HepG2 (cell line): ENCODE data around the gene VEGFA. TPM values are rescaled to one million over a fixed set of nuclear protein-coding genes. Genes with fewer than 3 reads are reported as not detected.

Experiments used
- CBFB ChIP-seq: sonication (generic); formaldehyde crosslinking; IDR thresholded peaks from 2 replicates; pipeline ENCODE4 v1.4.0; 2020; ENCODE audit warnings: missing genetic modification reagents
- CENPT ChIP-seq: sonication (generic); formaldehyde crosslinking; IDR thresholded peaks from 2 replicates; pipeline ENCODE4 v1.8.0; 2022; ENCODE audit warnings: low read depth, mild to moderate bottlenecking, moderate library complexity, missing genetic modification reagents
- EEA1 ChIP-seq: sonication (generic); formaldehyde crosslinking; IDR thresholded peaks from 2 replicates; pipeline ENCODE4 v1.5.1; 2020; ENCODE audit warnings: mild to moderate bottlenecking, missing genetic modification reagents, borderline replicate concordance
- FOXA3 ChIP-seq: IDR thresholded peaks from 2 replicates; pipeline ENCODE4 v1.6.1; 2016; ENCODE audit warnings: missing genetic modification reagents, missing compliant biosample characterization
- HNF4G ChIP-seq, 2 experiments: sonication (generic) in 1 of 2; formaldehyde crosslinking in 1 of 2; IDR thresholded peaks; 2 replicates each; pipeline versions ENCODE4 v1.4.0 to v1.6.1; 2011 to 2020; ENCODE audit warnings: borderline replicate concordance in 2 of 2, low read depth in 2 of 2, mild to moderate bottlenecking in 2 of 2, low read length in 1 of 2, missing genetic modification reagents in 1 of 2, moderate library complexity in 1 of 2
- ZBTB40 ChIP-seq, 2 experiments: fragments of 450-650 bp in 1 of 2; sonication (generic) in 1 of 2; formaldehyde crosslinking in 1 of 2; IDR thresholded peaks; 2 replicates each; pipeline versions ENCODE4 v1.6.1 to v1.8.0; 2016 to 2022; ENCODE audit warnings: antibody characterized with exemption in 1 of 2, mild to moderate bottlenecking in 1 of 2, missing genetic modification reagents in 1 of 2
- ZFY ChIP-seq: sonication (generic); formaldehyde crosslinking; IDR thresholded peaks from 2 replicates; pipeline ENCODE4 v1.4.0; 2020; ENCODE audit warnings: missing genetic modification reagents
- ZNF230 ChIP-seq: sonication (generic); formaldehyde crosslinking; IDR thresholded peaks from 2 replicates; pipeline ENCODE4 v1.4.0; 2020; ENCODE audit warnings: mild to moderate bottlenecking, missing genetic modification reagents
- ZNF432 ChIP-seq: sonication (generic); formaldehyde crosslinking; IDR thresholded peaks from 2 replicates; pipeline ENCODE4 v1.5.0; 2020; ENCODE audit warnings: missing genetic modification reagents, mild to moderate bottlenecking, borderline replicate concordance
- ZNF512 ChIP-seq: sonication (generic); formaldehyde crosslinking; IDR thresholded peaks from 2 replicates; pipeline ENCODE4 v1.4.0; 2020; ENCODE audit warnings: mild to moderate bottlenecking, missing genetic modification reagents
- ZNF644 ChIP-seq: IDR thresholded peaks from 2 replicates; pipeline ENCODE4 v1.6.1; 2016; ENCODE audit warnings: low read depth
- polyA plus RNA-seq, 8 experiments: library from polyadenylated mRNA; depleted of rRNA in 3 of 8; stranded (reverse) in 7 of 8; unstranded in 1 of 8; fragments of >200 nt; fragmentation: Illumina TruSeq in 4 of 8; extraction: Trizol in 4 of 8; gene quantifications; 2 replicates each; pipeline versions ENCODE4 v1.2.1 to v1.2.3, GENCODE V29; 2011 to 2016; ENCODE audit warnings: low read depth in 4 of 8, missing spikeins in 1 of 8, mixed read lengths in 1 of 8; ENCODE audit not compliant: insufficient read depth in 1 of 8
- total RNA-seq, 5 experiments: library from RNA; depleted of rRNA; stranded (reverse); fragments of >200 nt; fragmentation: Illumina TruSeq; extraction: Trizol; gene quantifications; 2 replicates each; pipeline ENCODE4 v1.2.3, GENCODE V29; 2016; ENCODE audit warnings: low read depth in 1 of 5
- TF ChIP-seq, protein P1 (sequence below): sonication (generic); IDR thresholded peaks from 2 replicates; pipeline ENCODE4 v1.6.1; 2016; ENCODE audit warnings: low read depth, borderline replicate concordance
- TF ChIP-seq, protein P2 (sequence below): sonication (generic); formaldehyde crosslinking; IDR thresholded peaks from 2 replicates; pipeline ENCODE4 v1.4.0; 2020; ENCODE audit warnings: mild to moderate bottlenecking, missing genetic modification reagents, borderline replicate concordance

Gene VEGFA
- total and polyA plus RNA-seq, 2 of the 13 experiments (the other 11 are each of a cell fraction or from before 2014, with no cell fraction given), result 68.1 to 629 TPM

DNA sequence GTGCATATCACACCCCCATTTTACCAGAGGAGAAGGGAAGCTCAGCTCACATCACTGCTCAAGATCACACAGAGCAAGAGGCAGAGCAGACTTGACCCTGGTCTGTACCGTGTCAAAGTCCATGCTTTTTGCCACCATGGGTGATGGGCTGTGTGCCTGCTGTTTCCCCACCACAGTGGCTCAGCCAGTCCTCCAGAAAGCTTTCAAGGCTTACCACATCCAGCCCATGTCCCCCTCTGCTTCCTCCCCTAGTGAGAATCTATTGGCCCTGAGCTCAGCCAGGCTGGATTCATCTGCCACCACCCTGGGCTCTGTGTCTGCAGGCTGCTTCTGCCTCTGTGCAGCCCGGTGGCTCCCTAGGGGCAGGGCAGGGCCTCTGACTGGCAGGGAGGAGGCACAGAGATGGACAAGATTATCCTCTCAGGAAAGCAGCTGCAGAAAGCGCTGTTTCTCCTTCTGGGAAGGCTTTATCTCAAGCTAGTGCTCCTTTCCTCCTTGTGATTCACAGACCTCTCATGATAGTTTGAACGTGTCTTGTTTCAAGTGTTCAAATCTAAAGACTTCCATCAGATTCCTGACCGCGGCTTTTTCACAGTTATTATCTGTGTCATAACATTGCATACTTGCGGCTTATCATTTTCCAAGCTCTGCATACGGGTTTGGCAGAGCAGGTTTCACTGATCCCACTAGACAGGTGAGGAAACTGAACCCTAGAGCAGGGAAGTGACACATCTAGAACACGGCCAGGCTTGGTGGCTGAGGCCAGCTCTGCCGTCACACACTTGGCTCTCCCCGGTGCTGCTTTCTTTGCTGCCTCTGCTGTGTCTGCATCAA lies 37.4 kb downstream of the VEGFA start (continued):
- TF ChIP-seq ZBTB40 (IDR thresholded peaks at IDR 0.05), result no peak
- TF ChIP-seq ZBTB40 (CRISPR knock-in tag; IDR thresholded peaks at IDR 0.05), result peak; percentile 60; the same call in 1 of the 2 replicates
- 0 out of 2 replicates have a peak, but pooled peaks have one; percentile 65 for TF ChIP-seq ZNF230
- no peak for TF ChIP-seq CENPT (CRISPR knock-in tag)
- 0 out of 2 replicates have a peak, but pooled peaks have one; percentile 6 for TF ChIP-seq ZFY (CRISPR knock-in tag)
- peak; percentile 39 for TF ChIP-seq FOXA3
- peak; percentile 49; the same call in 1 of the 2 replicates for TF ChIP-seq HNF4G (IDR thresholded peaks at IDR 0.05; ENCODE audit: borderline replicate concordance, low read depth, low read length)
- no peak for TF ChIP-seq HNF4G (CRISPR knock-in tag; IDR thresholded peaks at IDR 0.05; ENCODE audit: borderline replicate concordance, low read depth)
- TF ChIP-seq ZNF432 (CRISPR knock-in tag), result no peak
- 0 out of 2 replicates have a peak, but pooled peaks have one; percentile 17 for TF ChIP-seq ZNF512
- TF ChIP-seq, protein P1, sequence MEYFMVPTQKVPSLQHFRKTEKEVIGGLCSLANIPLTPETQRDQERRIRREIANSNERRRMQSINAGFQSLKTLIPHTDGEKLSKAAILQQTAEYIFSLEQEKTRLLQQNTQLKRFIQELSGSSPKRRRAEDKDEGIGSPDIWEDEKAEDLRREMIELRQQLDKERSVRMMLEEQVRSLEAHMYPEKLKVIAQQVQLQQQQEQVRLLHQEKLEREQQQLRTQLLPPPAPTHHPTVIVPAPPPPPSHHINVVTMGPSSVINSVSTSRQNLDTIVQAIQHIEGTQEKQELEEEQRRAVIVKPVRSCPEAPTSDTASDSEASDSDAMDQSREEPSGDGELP, result no peak
- TF ChIP-seq CBFB (CRISPR knock-in tag), result peak; percentile 22; the same call in 1 of the 2 replicates
- peak; percentile 71; the same call in 1 of the 2 replicates for TF ChIP-seq EEA1 (CRISPR knock-in tag)
- TF ChIP-seq, protein P2, sequence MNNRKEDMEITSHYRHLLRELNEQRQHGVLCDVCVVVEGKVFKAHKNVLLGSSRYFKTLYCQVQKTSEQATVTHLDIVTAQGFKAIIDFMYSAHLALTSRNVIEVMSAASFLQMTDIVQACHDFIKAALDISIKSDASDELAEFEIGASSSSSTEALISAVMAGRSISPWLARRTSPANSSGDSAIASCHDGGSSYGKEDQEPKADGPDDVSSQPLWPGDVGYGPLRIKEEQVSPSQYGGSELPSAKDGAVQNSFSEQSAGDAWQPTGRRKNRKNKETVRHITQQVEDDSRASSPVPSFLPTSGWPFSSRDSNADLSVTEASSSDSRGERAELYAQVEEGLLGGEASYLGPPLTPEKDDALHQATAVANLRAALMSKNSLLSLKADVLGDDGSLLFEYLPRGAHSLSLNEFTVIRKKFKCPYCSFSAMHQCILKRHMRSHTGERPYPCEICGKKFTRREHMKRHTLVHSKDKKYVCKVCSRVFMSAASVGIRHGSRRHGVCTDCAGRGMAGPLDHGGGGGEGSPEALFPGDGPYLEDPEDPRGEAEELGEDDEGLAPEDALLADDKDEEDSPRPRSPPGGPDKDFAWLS (CRISPR knock-in tag), result no peak
- TF ChIP-seq ZNF644 (CRISPR knock-in tag), result peak; percentile 58; the same call in 1 of the 2 replicates
